GM19468 (cell line): Measurements from ENCODE around the gene PPP1R16B.

Experiments used
- ATAC-seq: cut with Tn5 transposase; IDR thresholded peaks from one replicate; pipeline ENCODE4 v1.9.1; 2021; ENCODE audit warnings: mild to moderate bottlenecking, moderate library complexity, moderate number of reproducible peaks; ENCODE audit not compliant: unreplicated experiment; ENCODE audit errors: extremely low read depth

PPP1R16B gene

DNA sequence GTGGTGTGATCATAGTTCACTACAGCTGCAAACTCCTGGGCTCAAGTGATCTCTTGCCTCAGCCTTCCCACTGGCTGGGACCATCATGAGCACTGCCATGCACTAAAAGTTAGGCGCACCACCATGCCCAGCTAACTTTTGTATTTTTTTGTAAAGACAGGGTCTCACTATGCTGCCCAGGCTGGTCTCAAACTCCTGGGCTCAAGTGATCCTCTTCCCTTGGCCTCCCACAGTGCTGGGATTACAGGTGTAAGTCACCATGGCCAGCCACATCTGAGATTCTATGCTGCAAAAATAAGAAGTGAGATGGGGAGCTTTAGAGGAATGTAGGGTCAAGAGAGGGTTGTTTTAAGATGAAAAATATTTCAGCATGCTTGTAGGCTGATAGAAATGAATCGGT is 119.2 kb downstream of the PPP1R16B start:
- ATAC-seq, result no peak

DNA sequence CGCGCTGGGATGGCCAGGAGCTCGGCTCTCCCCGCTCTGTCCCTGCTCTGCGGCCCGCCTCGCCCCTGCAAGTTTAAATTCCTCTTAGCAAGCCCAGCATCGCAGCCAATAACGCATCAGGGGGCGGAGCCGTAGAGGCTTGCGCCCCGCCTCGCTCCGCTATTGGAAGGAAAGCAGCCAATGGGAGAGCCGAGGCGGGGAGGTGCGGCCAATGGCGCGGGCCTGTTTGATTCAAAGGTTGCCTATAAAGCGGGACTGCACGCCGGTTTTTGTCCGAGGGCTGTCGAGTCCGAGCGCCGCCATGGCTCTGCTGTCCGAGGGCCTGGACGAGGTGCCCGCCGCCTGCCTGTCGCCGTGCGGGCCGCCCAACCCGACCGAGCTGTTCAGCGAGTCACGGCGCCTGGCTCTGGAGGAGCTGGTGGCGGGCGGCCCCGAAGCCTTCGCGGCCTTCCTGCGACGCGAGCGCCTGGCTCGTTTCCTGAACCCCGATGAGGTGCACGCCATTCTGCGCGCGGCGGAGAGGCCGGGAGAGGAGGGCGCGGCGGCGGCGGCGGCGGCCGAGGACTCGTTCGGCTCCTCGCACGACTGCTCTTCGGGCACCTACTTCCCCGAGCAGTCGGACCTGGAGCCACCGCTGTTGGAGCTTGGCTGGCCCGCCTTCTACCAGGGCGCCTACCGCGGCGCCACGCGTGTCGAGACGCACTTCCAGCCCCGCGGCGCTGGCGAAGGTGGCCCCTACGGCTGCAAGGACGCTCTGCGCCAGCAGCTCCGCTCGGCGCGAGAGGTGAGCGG is 120.8 kb downstream of the PPP1R16B start, which contains the start of gene FAM83D:
Gene FAM83D (plus strand): TSS at position 276 of the 792 bp plus-strand sequence. CDS start 26 bp downstream, at position 302.
- ATAC-seq, result peak; percentile 86

DNA sequence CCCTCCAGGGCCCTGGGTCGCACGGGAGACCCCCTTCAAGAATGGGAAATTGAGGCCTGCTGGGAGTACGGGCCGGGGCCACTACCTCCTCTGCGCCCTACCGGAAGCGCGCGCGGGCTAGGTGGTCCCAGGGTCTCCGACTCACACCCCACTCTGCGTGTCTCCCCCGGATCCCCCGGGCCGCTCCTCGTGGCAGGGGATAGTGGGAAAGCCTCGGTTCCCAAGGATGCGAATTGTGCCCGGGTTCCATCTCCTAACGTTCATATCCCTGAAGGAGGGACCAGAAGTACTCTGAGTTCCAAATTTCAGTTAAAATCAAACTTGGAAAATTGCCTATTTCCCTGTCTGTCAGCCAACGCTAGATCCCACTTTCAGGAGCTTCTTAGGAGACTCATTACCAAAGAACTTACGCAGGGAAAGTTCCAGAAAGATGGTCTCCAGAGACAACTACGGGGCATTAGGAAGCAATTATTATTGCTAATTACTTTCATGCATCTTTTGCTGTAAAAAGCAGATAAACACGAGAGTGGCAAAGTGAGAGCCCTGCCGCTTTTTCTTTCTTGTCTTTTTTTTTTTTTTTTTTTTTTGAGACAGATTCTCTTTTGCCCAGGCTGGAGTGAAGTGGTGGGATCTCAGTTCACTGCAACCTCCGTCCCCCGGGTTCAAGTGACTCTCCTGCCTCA is 121.6 kb downstream of the PPP1R16B start:
- ATAC-seq, result no peak

DNA sequence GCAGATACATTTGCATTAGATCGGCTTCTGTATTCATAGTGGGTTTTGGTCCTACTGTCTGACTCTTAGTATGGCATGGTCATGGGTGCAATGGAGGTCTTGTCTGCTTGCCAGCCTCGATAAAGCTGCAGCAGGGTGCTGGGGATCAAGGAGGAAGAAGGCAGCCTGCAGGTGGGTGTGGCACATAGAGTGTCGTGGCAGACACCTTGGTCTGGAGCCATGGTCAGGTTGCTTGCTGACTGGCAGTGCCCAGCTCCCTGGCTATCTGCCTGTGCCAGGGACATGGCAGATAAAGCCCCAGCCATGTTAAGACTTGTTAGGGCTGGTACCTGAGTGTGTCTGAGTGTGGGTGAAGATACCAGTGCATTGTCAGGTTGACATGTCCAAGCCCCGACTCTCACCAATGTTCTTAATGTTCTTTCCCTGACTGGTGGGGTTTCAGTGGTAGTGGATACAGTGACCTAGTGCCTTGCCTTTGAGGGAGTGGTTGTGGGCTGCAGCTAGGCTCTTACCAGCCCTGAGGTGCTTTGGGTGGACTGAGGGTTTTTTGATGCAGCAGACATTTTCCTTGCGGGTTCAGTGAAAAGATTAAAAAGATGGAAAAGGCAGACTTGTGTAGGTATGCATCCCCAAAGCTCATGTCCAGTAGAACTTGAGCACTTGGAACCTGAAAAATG is 122.5 kb downstream of the PPP1R16B start:
- ATAC-seq, result no peak

DNA sequence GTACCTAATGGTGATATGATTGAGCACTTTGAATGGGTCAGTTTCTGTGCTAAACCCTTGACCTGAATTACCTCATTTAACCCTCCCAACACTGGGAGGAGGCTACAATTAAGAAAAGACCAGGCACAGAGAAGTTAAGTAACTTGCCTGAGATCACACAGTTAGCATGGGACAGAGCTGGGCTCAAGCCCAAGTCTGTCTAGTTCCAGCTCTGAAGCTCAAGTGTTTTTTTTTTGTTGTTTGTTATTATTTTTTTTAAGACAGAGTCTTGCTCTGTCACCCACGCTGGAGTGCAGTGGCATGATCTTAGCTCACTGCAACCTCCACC is 124.7 kb downstream of the PPP1R16B start:
- no peak for ATAC-seq

DNA sequence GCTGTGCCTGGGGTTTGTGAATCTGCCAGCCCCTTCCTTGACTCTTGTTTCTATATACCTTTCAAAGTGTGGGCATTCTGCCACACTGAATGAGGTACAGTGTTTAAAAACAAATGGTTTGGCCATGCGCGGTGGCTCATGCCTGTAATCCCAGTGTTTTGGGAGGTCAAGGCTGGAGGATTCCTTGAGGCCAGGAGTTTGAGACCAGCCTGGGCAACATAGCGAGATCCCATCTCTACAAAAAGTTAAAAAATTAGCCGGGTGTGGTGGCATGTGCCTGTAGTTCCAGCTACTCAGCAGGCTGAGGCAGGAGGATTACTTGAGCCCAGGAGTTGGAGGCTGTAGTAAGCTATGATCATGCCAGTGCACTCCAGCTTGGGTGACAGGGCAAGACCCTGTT is 126.5 kb downstream of the PPP1R16B start:
- ATAC-seq, result no peak

DNA sequence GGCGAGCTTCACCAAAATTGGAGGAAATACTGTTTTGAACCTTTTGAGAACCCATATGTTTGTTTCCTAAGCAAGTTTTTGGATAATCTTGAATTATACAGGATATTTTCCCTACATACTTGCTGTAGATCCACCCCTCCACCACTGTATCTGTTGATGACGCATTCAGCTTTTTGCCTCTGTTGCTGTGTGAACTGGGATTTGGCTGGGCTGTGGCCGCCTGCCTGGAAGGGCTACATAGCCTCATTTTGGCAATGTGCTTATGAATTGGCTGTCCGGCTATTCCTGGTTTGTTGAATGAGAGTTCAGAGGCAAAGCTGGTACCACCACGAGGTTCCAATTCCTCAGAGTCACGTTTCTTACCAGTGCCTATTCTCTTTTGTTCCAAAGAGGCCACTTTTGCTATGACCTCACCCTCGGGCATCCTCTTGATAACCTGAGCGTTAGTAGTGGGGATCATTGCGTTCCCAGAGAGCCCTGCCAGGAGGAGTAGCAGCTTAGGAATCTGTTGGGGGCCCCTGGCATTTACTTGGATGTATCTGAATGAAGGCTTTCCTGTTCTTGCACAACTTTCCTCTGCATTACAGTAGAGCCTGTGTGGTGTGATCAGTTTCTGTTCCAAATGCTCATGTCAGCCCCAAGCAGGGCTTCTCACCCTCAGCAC is 127.1 kb downstream of the PPP1R16B start:
- no peak for ATAC-seq

DNA sequence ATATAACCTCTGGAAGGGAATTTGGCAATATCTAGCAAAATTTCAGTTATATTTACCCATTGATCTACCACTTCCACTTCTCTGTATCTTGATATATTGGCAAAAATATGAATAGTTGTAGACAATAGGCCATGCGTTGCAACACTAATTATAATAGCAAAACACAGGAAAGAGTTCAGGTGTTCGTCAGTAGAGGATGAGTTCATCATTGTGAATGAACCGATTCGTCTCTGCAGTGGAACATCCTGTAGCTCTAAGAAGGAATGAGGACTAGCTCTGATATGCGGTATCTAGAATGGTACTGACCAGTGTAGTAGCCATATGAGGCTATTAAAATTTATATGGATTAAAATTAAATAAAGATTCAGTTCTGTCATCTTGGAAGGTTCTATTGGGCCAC is 129.0 kb downstream of the PPP1R16B start:
- no peak for ATAC-seq

DNA sequence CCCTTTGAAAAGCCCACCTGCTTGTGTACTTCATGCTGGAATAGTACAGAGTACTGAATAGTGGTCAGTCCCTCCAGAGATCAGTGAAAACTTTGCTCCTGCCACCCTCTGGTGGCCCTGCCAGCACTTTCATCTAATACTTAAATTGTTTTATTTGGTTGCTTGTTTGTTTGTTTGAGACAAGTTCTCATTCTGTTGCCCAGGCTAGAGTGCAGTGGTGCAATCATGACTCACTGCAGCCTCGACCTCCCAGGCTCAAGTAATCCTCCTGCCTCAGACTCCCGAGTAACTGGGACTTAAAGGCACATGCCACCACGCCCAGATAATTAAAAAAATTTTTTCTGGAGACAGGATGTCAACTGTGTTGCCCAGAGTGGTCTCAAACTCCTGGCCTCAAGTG is 129.8 kb downstream of the PPP1R16B start:
- no peak for ATAC-seq

DNA sequence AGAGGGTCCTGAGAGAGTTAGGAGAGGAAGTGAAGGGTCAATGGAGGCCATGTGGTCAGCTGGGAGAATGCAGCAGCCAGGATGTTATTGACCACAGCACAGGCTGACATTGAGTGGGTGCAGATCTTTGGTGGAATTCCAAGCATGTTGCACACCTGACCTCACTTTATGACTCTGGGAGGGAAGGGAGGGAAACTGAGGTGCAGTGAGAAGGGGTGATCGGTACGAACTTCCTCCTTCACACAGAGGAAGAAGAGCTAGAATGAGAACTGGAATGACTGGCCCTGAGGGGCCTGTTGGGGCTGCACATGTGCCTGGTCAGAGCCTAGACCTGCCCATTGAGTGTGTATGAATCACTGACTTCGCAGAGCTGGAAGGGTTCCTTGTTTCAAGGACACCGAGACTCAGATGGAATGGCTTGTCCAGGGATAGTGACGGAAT is 130.5 kb downstream of the PPP1R16B start:
- ATAC-seq, result no peak

DNA sequence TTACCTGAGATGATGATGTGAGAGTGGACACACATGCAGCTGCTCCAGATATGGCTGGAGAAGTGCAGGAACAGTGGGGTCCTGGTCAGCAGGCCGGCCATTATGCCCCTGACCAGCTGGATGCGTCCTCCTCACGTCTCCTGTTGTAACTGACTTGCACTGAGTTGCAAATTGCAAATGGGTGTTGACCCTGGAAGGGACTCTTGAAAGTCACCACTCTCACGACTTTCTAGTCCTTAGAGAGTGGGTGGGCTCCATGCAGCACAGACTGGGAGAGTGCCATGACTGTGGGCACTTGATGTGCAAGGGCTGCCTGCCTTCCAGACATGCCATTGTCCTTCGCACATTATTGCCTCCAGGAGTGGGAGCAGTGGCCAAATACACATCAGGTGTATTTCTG is 131.5 kb downstream of the PPP1R16B start:
- ATAC-seq, result no peak

DNA sequence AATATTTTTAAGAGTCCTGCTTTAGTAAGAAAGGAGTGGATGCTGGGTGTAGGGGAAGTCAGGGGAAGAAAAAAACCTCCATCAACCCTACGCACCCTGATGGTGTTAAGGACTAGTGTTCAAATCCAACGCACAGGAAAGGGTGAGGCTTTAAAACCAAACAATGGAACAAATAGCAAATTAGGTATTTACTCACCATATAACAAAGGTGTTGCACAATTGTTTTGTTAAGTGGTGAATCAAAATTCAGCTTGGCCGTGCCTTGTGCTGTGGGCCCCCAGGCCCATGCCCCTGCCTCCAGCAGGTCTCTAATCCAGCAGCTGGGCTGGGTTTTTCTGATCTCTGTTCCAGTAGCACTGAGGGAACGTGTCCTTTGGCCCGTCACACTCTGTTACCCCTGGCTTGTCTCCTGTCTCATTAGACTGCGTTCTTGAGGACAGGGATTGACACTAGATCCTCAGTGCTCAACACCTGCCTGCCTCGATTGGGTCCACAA is 132.5 kb downstream of the PPP1R16B start:
- no peak for ATAC-seq

DNA sequence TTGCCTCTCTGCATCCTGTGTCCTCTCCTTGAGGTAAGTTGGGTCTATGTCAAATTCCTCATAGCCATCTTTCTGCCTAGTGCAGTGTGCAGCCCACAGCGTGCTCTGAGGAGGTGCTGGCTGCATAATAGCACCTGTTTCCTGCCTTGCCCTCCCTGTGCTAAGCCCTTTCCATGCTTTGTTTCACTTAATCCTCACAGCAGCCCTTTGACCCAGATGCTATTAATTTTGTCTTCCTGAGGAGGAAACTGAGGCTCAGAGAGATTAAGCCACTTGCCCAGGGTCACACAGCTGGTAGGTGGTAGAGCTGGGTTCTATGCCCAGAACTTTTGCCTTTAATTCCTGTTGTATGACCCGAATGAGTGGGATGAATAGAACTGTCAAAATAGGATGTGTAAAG is 134.2 kb downstream of the PPP1R16B start:
- ATAC-seq, result no peak

DNA sequence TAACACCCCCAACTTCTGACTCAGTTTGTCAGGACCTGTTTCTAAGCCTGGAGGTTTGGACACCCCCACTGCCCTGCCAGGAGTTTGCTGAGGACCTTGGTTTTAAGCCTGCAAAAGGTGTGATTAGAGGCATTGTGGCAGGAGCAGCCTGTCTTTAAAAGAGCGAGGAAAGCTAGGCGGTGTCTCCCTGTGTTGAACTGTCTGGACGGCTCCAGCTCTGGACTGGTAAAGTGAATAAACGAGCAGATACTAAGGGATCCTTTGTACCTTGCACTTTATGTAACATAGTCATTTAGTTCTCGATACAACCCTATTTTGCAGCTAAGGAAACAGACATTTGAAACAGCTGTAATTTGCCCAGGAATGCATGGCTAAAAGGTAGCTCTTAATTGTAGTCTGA is 135.1 kb downstream of the PPP1R16B start:
- ATAC-seq, result no peak

DNA sequence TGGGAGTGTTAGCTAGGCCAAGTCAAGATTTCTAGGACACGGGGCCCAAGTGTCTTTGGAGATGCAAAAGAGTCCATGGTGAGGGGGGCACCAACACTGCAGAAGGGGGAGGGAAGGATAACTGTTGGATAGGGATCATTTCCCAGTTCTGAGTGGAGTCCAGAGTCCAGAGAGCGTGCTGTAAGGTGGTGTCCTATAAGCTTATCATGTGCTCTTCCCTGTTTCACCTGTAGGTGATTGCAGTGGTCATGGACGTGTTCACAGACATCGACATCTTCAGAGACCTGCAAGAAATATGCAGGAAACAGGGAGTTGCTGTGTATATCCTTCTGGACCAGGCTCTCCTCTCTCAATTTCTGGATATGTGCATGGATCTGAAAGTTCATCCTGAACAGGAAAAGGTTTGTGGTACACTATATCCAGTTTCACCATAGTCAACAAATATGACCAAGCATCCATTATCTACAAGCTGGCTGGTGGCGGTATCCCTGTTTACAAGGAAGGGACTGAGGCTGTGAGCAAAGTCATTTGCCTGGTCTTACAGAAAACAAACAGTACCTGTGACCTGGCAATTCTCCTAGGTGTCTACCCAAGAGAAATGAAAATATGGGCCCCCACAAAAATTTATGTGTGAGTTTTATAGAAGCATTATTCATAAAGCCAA is 136.4 kb downstream of the PPP1R16B start:
- ATAC-seq, result no peak

DNA sequence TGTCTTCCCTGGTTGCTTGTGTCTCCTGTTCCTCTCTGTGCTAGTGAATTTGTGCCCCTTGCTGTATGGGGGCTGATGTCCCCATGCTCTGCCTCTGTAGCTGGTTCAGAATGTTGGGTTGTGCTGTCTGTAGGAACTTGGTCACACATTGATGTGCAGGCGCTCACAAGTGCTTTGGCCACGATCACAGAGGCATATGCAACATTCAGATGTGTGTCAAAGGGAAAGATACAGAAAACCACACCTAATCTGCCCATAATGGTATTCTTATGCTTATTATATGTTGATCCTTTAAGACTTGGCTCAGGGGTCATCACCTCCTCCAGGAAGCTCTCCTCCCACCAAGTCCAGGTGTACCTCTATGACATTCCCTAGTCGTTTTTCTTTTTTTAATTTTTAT is 139.5 kb downstream of the PPP1R16B start:
- no peak for ATAC-seq

DNA sequence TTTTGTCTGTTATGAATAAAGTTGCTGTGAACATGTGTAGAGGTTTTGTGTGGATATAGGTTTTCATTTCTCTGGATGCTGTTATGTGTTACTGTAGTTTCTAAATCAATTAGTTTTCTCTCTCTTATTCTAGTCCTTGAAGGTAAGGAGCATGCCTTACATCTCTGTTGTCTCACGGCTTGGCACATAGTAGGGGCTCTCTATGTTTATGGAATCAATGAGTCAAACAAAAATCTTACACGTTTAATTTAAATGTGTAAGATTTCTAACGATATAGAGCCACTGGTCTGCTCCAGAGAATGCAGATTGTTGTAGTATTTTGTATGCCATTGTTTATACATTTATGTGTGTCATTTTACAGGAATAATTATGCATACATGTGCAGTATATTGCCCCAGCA is 141.3 kb downstream of the PPP1R16B start:
- no peak for ATAC-seq

DNA sequence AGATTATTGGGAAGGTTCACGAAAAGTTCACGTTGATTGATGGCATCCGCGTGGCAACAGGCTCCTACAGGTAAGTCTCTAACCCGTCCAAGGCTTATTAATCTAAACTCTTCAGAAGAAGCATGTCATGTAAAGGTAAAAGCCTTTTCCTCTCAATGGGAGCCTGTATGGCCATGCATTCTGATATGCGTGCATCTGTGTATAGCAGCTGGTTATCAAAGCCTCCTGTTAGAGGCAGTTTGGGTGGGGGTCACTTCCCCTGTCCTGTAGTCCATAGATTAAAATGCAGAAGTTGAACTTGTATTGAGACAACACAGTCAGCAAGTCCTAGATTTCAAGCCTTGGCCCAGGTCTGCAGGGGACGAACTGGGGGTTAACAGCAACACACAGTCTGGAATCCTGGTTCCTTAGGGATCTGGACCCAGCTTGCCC is 142.4 kb downstream of the PPP1R16B start:
- ATAC-seq, result no peak

DNA sequence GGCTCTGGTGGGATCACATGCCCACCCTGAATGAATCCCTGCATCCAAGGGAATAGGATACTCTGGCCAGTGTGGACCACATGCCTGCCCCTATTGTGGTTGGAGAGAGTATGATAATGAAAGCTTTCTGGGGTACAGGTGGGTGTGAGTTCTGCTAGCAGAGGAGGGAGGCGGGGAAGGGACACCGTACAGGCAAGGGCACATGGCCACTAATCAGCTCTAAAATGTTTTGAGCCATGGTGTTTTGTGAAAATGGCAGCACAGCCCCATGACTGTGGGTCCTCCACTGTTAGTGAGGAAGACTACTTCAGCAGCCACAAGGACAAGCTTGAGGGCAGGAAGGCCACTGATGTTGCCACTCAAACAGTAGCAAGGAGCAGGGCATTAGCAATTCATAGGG is 144.8 kb downstream of the PPP1R16B start:
- ATAC-seq, result no peak

DNA sequence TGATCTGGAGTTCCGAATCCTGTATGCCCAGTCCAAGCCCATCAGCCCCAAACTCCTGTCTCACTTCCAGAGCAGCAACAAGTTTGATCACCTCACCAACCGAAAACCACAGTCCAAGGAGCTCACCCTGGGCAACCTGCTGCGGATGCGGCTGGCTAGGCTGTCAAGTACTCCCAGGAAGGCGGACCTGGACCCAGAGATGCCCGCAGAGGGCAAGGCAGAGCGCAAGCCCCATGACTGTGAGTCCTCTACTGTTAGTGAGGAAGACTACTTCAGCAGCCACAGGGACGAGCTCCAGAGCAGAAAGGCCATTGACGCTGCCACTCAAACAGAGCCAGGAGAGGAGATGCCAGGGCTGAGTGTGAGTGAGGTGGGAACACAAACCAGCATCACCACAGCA is 146.1 kb downstream of the PPP1R16B start:
- ATAC-seq, result no peak
